B cell (primary cell): Measurements from ENCODE around the gene ARV1. TPM values are rescaled to one million over a fixed set of nuclear protein-coding genes. Genes with fewer than 3 reads are reported as not detected.
"Not testable (repeated sequence)": the region's sequence is repeated elsewhere in the genome, so short reads cannot be mapped to it uniquely, and the experiment has no call there.

ENCODE experiments used
- ATAC-seq: fragments of 200-7000 bp; cut with Tn5 transposase; one replicate; pipeline ENCODE4 v1.10.0; 2021; ENCODE audit warnings: low read depth, mild to moderate bottlenecking, moderate number of reproducible peaks, moderate library complexity
- CTCF ChIA-PET: fragments of 350-600 bp; sonication (Branson Sonifier 250); formaldehyde crosslinking; loops from one replicate; lab custom pipeline; 2021; ENCODE audit warnings: antibody characterized with exemption, inconsistent platforms; lab: Charles Lee
- POLR2A ChIA-PET: fragments of 350-600 bp; sonication (Branson Sonifier 250); formaldehyde crosslinking; loops from one replicate; lab custom pipeline; 2021; ENCODE audit warnings: antibody characterized with exemption; lab: Charles Lee
- DNase-seq: peaks from one replicate; pipeline ENCODE4 v3.0.0; 2013
- H2AFZ ChIP-seq: 2 replicates; pipeline ENCODE4 v1.6.1; 2012; ENCODE audit warnings: mild to moderate bottlenecking, low read depth, low read length; ENCODE audit not compliant: insufficient read depth, poor library complexity, severe bottlenecking
- H3K27ac ChIP-seq, 2 donors: 1 replicate in 1 of 2; 2 replicates in 1 of 2; pipeline ENCODE4 v1.5.1; 2012 to 2013; ENCODE audit warnings: low read length in 2 of 2, mild to moderate bottlenecking in 2 of 2, moderate library complexity in 1 of 2
- H3K27me3 ChIP-seq, 4 experiments: fragments of 200-600 bp in 1 of 4; sonication (generic) in 1 of 4; replicated peaks in 1 of 4; 1 replicate in 2 of 4; 2 replicates in 2 of 4; pipeline versions ENCODE4 v1.6.1 to v1.7.0; 2013 to 2016; ENCODE audit warnings: low read length in 3 of 4, mild to moderate bottlenecking in 2 of 4, mixed read lengths in 1 of 4, moderate library complexity in 1 of 4; ENCODE audit not compliant: insufficient read depth in 4 of 4, control insufficient read depth in 3 of 4; ENCODE audit errors: control extremely low read depth in 1 of 4
- H3K36me3 ChIP-seq, 2 experiments: replicated peaks in 1 of 2; 1 replicate in 1 of 2; 2 replicates in 1 of 2; pipeline versions ENCODE4 v1.6.1 to v1.7.1; 2013; ENCODE audit warnings: low read length in 1 of 2; ENCODE audit not compliant: insufficient read depth in 2 of 2, control insufficient read depth in 1 of 2; ENCODE audit errors: control extremely low read depth in 1 of 2, extremely low read depth in 1 of 2
- H3K4me1 ChIP-seq, 2 donors: fragments of 200-600 bp in 1 of 2; sonication (generic) in 1 of 2; 1 replicate in 1 of 2; 2 replicates in 1 of 2; pipeline versions ENCODE4 v1.5.1 to v1.6.1; 2013 to 2017; ENCODE audit warnings: low read length in 2 of 2; ENCODE audit not compliant: control insufficient read depth in 2 of 2, insufficient read depth in 2 of 2
- H3K4me2 ChIP-seq: replicated peaks from 2 replicates; pipeline ENCODE3; 2012; ENCODE audit warnings: mild to moderate bottlenecking, low read depth, low read length; ENCODE audit not compliant: poor library complexity, severe bottlenecking
- H3K4me3 ChIP-seq, 5 experiments: fragments of 200-600 bp in 1 of 5; sonication (generic) in 1 of 5; 1 replicate in 3 of 5; 2 replicates in 2 of 5; pipeline versions ENCODE4 v1.5.1 to v1.7.0; 2011 to 2016; ENCODE audit warnings: low read length in 4 of 5, mild to moderate bottlenecking in 4 of 5, low read depth in 2 of 5, control low read depth in 1 of 5, moderate library complexity in 1 of 5; ENCODE audit not compliant: insufficient read depth in 1 of 5; ENCODE audit errors: control extremely low read depth in 1 of 5, extremely low read depth in 1 of 5
- H3K79me2 ChIP-seq: fragments of 200-600 bp; sonication (generic); one replicate; pipeline ENCODE4 v1.6.0; 2016; ENCODE audit warnings: low read length; ENCODE audit not compliant: control insufficient read depth, insufficient read depth
- H3K9ac ChIP-seq: fragments of 200-600 bp; sonication (generic); 2 replicates; pipeline ENCODE4 v1.6.1; 2017; ENCODE audit warnings: mild to moderate bottlenecking, low read length, moderate library complexity
- H3K9me3 ChIP-seq, 3 donors: one replicate each; pipeline versions ENCODE4 v1.6.1 to v1.7.1; 2013; ENCODE audit warnings: low read length in 2 of 3; ENCODE audit not compliant: control insufficient read depth in 2 of 3, insufficient read depth in 1 of 3; ENCODE audit errors: control extremely low read depth in 1 of 3
- H4K20me1 ChIP-seq: 2 replicates; pipeline ENCODE4 v1.6.0; 2012; ENCODE audit warnings: mild to moderate bottlenecking, low read length; ENCODE audit not compliant: insufficient read depth, control insufficient read depth, poor library complexity, severe bottlenecking
- H3K27ac Mint-ChIP-seq: one replicate; pipeline ENCODE4 v1.8.0; 2021; ENCODE audit warnings: mixed read lengths
- H3K27me3 Mint-ChIP-seq: one replicate; pipeline ENCODE4 v1.8.0; 2021; ENCODE audit warnings: mixed read lengths
- H3K4me1 Mint-ChIP-seq: one replicate; pipeline ENCODE4 v1.8.0; 2021; ENCODE audit warnings: mixed read lengths
- H3K4me3 Mint-ChIP-seq: one replicate; pipeline ENCODE4 v1.8.0; 2021; ENCODE audit warnings: mixed read lengths
- H3K9me3 Mint-ChIP-seq: one replicate; pipeline ENCODE4 v1.8.0; 2022; ENCODE audit warnings: mixed read lengths; ENCODE audit not compliant: insufficient read depth
- EZH2 ChIP-seq: IDR thresholded peaks from 2 replicates; pipeline ENCODE4 v1.6.1; 2012; ENCODE audit warnings: borderline replicate concordance, low read depth, mild to moderate bottlenecking, moderate library complexity, low read length; ENCODE audit not compliant: insufficient read depth, poor library complexity, severe bottlenecking
- WGBS: methylation state at CpG from one replicate; pipeline ENCODE4 v1.1.5; 2013; ENCODE audit warnings: missing lambda C conversion rate; ENCODE audit not compliant: insufficient coverage; 5-methylcytosine and 5-hydroxymethylcytosine counted together
- intact Hi-C: fragments of 100-400 bp; cut with micrococcal nuclease; formaldehyde crosslinking; loops from one replicate; pipeline ENCODE4 v1.10.0; 2022
- polyA plus RNA-seq: library from polyadenylated mRNA; depleted of rRNA; stranded (reverse); fragments of >200 nt; gene quantifications from 2 replicates; pipeline ENCODE4 v1.2.3, GENCODE V29; 2012
- total RNA-seq, 2 donors: library from RNA; stranded (reverse); fragments of 120-200 nt in 1 of 2; gene quantifications; 1 replicate in 1 of 2; 2 replicates in 1 of 2; pipeline versions ENCODE4 v1.2.3 to v1.2.4, GENCODE V29; 2013 to 2022
- TF ChIP-seq, protein P1 (sequence below): fragments of 200-600 bp; IDR thresholded peaks from one replicate; pipeline ENCODE4 v1.8.0; 2022; ENCODE audit warnings: antibody characterized with exemption, mild to moderate bottlenecking

The ARV1 gene
- total and polyA plus RNA-seq, 2 donors (not counting 1 experiment from before 2014, with no cell fraction given), result 10.7 to 11.6 TPM

GRCh38 chr1:231028682-231029081 lies 49.8 kb downstream of the ARV1 start:
- H3K9me3 Mint-ChIP-seq, result no peaks in the 10 kb centered on the region
- Histone ChIP-seq H3K4me3 (no peak overlapping the region), H3K36me3 (no peaks in the 10 kb centered on the region), H3K4me2 (peak overlapping the region; percentile 56), H3K9ac (no peak overlapping the region), H3K4me1 (peaks cover 0 to 3% of the 10 kb centered on the region in 2 donors), H3K27me3 (no peaks in the 10 kb centered on the region), H3K79me2 (peaks cover 8% of the 10 kb centered on the region), H2AFZ (peak overlapping the region; percentile 35), H3K9me3 (no peaks in the 10 kb centered on the region), H4K20me1 (no peaks in the 10 kb centered on the region), H3K27ac (no peak overlapping the region)
- POLR2A ChIA-PET, result no interaction called here
- no peaks in the 10 kb centered on the region for H3K27me3 Mint-ChIP-seq
- intact Hi-C loops, result no loop called here
- no peak overlapping the region for H3K27ac Mint-ChIP-seq
- ATAC-seq, result no peak
- DNase-seq, result no peak
- CTCF ChIA-PET, result no interaction called here
- peaks cover 7% of the 10 kb centered on the region for H3K4me1 Mint-ChIP-seq
- 26% methylated on average over 6 of the region's 7 CpGs for WGBS
- TF ChIP-seq, protein P1, sequence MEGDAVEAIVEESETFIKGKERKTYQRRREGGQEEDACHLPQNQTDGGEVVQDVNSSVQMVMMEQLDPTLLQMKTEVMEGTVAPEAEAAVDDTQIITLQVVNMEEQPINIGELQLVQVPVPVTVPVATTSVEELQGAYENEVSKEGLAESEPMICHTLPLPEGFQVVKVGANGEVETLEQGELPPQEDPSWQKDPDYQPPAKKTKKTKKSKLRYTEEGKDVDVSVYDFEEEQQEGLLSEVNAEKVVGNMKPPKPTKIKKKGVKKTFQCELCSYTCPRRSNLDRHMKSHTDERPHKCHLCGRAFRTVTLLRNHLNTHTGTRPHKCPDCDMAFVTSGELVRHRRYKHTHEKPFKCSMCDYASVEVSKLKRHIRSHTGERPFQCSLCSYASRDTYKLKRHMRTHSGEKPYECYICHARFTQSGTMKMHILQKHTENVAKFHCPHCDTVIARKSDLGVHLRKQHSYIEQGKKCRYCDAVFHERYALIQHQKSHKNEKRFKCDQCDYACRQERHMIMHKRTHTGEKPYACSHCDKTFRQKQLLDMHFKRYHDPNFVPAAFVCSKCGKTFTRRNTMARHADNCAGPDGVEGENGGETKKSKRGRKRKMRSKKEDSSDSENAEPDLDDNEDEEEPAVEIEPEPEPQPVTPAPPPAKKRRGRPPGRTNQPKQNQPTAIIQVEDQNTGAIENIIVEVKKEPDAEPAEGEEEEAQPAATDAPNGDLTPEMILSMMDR, result no peak
- no peak for TF ChIP-seq EZH2
- no peak overlapping the region for H3K4me3 Mint-ChIP-seq

GRCh38 chr1:231029247-231029646 lies 50.4 kb downstream of the ARV1 start:
- H2AFZ ChIP-seq, H4K20me1 ChIP-seq, H3K27me3 Mint-ChIP-seq, H3K27ac ChIP-seq, H3K27ac Mint-ChIP-seq, H3K9me3 ChIP-seq, H3K27me3 ChIP-seq, H3K4me3 ChIP-seq, H3K36me3 ChIP-seq, ATAC-seq, H3K4me2 ChIP-seq, intact Hi-C loops, H3K4me1 ChIP-seq, DNase-seq, H3K4me1 Mint-ChIP-seq, H3K4me3 Mint-ChIP-seq, POLR2A ChIA-PET, H3K9ac ChIP-seq, H3K9me3 Mint-ChIP-seq: not testable (repeated sequence)
- 100% methylated on average over 1 of the region's 4 CpGs for WGBS
- CTCF ChIA-PET, result interaction anchor here (1.4 kb wide), 1 partner anchor 16 kb away, joined by 3 read pairs; no protein-coding TSS in a partner anchor
- peaks cover 12% of the 10 kb centered on the region for H3K79me2 ChIP-seq
